HG03439 (cell line): ENCODE measurements around the gene SENP8.

Experiments
- ATAC-seq: cut with Tn5 transposase; IDR thresholded peaks from one replicate; pipeline ENCODE4 v1.9.1; 2021; ENCODE audit warnings: mild to moderate bottlenecking, moderate library complexity; ENCODE audit not compliant: unreplicated experiment

The SENP8 gene

DNA sequence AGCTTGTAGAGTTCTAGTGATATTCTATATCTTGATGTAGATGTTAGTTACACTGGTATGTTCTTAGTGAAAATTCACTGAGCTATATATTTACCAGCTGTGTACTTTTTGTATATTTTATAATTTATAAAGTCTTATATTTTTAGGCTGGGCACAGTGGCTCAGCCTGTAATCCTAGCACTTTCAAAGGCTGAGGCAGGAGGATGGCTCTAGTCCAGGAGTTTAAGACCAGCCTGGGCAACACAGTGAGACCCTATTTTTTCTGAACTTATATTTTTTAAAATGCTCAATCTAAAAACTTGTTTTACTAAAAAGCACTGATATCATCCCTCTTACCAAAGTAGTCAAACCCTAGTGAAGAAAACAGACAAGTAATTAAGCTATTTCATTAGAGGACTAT lies 5.4 kb upstream of the SENP8 start:
- ATAC-seq = no peak

DNA sequence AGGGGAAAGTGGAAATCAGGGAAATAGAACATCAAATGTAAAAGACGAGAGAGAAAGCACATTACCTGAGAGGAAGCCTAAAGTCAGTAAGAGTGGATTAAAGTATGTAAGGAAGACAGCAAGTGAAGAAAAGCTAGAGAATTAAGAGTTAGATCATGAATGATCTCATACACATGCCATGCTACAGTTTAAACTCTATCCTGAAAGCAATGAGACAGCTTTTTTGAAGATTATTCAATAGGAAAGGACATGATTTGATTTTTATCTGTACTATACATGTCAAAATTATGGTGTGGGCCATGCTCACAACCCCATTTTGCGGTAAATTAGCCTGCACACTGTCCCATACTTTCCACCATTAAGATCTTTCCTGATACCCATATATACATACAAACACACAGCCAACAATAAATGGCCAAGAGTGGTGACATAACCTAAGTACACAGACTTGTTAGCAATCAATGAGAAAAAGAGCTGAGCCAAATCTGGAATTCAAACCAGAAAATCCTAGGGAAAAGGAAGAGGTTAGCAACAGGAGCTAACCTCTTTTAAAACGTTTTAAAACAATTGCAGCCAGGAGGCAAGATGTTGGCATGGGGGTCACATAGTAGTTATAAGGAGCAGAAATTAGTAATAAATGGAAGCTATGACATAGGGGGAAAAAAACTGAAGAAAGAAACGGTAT lies 4.7 kb upstream of the SENP8 start:
- no peak for ATAC-seq

DNA sequence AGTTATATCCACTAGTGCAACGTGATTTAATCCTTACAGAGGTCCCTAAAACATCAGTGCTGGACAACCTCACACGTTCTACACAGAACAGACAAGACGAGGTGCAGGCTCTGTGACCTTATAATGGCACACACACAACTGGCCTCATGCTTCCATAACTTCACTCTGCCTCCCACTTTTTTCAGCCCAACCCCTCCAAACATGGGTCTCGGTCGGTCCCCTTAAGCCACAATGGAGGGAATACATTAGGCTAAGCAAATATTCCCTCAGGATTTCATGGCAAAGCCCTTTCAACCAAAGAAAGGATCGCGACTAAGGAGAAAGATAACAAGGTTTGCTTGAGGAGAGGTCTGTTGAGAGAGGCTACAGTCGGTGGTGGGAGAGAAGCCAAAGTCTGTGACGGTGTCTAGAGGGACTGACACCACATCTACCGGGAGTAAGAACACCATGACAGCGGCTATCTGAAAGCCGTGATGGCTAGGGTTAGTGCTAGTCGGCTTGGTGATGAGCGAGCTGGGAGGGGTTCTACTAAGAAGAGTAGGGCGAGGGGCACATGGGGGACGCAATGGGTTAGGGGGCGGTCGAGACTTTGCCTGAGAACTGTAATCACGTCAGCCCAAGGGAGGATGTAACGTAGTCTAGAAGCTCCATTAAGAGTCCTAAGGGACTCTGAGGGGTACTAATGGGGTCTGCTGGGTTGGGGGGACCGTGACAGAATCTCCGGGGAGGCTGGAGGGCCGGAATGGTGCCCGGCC lies 1.3 kb upstream of the SENP8 start:
- no peak for ATAC-seq

DNA sequence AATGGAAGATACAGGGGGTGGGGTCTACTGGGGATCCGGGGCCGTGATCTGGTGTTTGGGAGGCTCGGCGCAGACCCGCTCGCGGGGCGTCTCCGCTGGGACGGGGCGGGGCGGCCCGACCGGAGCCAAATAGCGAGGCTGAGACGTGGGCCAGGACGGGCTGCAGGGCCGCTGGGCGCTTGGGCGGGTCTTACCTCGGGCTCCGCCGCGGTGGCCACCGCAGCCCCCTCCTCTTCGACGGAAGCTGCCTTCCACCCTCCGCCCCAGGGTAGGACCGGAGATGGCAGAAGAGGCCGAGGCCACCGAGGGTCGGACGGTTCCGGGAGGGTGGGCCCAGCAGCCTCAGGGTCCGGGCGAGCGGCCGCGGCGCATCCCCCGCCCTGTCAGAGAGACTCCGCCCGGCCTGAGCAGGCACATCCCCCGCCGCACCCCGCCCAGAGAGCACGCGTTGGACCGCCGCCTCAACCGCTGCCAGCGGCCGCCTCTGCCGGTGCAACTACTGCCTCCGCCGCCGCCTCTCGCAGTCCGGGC lies 652 bp upstream of the SENP8 start:
- ATAC-seq = peak; percentile 73

DNA sequence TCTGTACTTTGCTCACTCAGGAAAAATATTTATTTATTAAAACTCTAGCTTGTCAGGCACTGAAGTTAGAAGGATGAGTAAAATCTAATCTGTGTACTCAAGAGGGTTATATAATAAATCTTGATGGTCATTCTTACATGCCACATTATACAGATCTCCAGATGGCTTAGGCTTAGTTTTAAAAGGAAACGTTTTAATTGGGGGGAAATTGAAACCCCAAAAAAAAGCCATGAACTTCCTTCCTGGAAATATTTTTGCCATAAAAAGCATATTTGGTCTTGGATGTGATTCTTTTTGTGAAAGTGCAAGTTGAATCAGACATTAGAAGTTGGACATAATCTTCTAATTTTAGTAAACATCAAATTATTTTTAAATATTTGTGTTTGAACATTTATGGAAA lies 6.0 kb downstream of the SENP8 start:
- no peak for ATAC-seq

DNA sequence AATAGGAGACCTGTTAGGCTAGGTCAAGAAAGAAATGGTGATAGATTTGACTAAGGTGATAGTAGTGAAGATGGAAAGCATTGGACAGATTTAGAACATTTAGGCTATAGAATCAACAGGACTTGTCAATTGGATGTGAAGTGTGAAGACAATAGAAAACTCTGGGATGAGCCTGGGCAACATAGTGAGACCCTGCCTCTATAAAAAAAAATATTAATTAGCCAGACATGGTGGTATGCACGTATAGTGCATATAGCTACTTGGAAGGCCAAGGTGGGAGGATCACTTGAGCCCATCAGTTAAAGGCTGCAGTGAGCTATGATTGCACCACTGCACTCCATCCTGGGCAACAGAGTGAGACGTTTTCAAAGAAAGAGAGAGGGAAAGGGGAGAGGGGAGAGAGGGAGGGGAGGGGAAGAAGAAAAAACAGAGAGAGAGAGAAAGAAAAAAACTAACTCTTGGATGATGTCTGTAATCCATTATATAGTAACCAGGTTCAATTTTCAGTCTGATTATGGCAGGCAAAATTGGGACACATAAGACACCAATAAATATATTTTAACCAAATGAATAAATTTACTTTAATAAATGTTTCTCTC lies 9.6 kb downstream of the SENP8 start:
- no peak for ATAC-seq

DNA sequence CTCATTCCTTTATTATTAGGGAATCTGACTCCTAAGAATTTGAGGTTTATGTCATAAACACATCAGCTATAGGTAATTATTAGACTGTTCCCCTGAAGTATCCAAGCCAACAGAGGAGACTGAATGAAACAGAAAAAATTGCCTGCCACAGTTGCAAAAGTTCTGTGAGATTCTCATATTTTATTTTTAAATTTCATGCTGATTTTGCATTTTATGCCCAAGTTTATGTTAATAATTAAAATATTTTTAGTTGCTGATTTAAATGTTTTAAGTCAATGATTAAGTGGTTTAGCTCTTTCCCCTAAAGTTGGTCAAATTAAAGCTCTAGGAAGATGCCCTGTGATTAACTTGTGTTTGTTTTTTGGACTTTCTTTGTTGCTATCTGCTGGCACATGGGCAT lies 10.2 kb downstream of the SENP8 start:
- no peak for ATAC-seq

DNA sequence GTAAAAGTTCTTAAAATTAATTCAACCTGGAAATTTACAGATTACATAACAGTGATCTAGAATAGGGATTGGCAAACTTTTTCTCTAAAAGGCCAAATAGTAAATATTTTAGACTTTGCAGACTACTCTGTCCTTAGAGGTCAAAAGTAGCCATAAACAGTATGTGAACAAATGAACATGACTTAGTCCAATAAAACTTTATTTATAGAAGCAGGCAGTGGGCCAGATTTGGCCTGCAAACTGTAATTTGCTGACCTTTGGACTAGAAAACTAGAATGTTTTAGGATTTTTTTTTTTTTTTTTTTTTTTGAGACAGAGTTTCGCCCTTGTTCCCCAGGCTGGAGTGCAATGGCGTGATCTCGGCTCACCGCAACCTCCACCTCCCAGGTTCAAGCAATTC lies 12.1 kb downstream of the SENP8 start:
- no peak for ATAC-seq

DNA sequence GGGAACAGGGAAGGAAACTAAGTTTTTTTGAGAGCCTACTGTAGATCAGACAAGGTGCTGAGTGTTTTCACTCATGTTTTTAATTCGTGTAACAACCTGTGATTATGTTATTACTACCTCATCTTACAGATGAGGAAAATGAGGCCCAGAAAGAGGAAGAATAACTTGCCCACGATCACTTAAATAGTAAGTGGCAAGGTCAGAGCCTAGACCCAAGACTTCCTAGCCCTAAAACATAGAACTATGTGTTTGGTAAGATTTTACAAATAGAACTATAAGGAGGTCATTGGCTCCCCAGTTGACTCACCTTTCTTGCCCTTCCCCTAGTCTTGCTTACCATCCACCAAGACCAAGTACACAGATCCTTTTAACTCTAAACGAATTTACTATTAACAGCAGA lies 13.7 kb downstream of the SENP8 start:
- ATAC-seq = no peak

DNA sequence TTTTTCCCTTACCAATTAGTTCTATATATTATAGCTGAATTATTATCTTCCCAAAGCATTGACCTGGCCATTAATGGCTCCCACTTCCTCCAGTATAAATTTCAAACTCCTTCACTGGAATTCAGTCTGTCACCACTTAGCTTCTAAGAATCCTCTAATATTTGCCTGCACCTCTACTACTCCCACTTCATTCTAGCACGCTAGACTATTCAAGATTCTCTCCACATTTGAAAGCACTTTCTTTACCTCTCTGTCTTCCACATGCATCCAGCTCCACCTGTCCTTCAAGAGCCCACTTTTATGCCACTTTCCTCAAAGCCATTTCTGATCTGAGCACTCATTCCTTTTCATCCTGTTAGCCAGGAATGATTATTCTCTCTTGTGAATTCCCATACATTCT lies 15.0 kb downstream of the SENP8 start:
- ATAC-seq = no peak

DNA sequence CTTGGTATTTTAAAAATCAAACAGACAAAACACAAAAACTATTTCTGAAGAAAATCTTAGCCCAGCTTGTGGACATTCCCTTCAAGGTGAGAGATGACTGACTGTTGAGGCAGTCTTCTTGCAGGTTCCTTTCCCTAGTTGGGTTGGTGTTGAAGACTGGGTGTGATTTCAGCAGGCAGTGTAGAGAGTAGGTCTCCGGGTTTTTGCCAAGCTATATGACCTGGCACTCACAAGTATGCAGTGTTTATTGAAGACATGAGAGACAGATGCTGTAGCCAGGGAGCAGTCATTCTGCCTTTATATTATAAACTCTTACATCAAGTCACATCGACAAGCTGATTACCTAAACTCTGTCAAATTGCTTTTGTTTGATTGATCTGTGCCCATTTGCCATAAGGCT lies 17.5 kb downstream of the SENP8 start:
- ATAC-seq = no peak

DNA sequence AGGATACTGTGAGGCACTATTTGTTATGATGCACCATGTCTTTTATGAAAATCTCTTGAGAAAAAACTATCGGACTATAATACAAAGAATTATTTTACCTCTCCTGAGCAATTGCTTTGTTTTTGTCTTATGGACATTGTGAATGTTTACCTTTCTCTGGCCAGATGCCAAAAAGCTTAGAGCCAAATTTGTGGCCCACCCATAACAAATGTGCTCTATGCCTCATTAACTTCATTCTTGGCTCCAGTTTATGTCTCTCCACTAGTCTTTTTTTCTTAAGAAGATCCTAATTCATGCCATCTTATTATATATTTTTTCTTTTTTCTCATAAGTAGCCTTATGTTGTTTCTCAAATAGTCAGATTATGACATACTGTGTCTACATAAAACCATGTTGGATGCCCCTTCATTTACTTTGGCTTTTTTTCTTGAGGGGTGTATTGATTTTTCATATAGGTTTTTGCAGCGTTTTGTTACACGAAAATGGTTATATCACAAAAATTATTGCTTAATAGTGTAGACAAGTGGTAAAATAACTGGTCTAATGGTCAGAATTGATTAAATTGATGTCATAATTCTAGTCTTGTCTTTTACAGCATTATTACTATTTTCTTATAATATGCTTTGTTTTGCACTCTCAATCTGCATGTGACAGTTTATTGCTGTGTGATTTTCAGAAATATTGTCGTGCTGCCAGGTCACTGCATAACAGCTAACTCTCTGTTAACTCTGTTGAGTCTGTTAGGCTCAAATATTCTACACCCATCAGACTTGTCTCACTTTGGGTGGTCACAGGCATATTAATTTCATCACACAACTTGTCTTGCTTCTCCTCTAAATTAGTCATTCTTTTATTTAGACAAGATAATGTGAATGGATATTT lies 18.2 kb downstream of the SENP8 start:
- ATAC-seq = no peak

DNA sequence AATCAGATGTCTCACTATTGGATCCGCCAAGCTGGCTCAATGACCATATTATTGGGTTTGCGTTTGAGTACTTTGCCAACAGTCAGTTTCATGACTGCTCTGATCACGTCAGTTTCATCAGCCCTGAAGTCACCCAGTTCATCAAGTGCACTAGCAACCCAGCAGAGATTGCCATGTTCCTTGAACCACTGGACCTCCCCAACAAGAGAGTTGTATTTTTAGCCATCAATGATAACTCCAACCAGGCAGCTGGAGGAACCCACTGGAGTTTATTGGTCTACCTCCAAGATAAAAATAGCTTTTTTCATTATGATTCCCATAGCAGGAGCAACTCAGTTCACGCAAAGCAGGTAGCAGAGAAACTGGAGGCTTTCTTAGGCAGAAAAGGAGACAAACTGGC lies 21.5 kb downstream of the SENP8 start:
- no peak for ATAC-seq

DNA sequence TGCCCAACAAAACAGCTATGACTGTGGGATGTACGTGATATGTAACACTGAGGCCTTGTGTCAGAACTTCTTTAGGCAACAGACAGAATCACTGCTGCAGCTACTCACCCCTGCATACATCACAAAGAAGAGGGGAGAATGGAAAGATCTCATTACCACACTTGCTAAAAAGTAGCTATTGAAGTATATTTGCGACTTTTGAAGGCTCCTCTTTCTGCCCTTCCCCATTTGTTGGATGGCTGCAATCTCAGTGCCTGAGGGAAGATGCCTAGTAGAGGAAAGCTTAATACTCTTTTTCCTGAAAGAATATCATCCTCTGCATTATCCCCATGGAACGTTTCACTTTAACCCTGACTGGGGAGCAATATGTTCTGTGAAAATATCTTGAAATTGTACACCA lies 21.9 kb downstream of the SENP8 start:
- no peak for ATAC-seq

DNA sequence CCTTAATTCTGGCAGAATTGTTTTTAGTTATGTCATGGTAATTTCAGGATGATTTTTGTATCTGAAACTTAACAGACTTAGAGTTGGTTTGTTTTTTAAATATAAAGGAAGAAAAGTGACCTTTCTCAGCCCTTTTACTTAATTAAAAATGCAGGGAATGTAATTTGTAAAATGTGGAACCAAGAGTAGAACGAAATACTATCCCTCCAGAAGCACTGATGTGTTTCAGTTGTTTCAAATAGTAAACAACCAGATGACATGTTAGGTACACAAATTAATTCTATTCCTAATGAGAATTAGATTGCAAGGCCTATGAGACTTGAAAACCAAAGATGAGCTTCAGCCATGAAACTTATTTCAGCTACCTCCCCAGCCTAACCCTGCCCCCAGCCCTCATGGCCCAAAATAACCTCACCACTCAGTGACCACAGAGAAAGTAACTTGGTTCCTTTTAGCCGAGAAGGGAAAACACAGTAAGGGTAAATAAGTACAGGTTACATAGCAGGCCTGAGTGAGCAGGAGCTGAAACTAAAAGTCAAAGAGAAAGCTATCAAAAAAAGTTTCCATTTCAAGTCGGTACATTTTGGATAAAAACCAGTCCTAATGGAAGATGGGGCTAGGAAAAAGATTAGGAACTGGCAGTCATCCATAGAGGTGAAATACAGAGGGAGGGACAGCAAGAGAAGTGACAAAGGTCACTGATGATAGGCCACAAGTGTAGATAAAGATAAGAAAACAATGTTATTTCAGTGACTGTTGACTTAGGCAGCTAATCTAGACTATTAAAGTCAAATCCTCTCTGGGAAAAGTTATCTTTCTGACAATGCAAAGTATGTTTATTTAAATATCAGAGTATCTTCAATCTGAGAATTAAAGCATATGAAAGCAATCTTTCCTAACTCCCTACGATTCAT lies 23.2 kb downstream of the SENP8 start:
- ATAC-seq = peak; percentile 92

DNA sequence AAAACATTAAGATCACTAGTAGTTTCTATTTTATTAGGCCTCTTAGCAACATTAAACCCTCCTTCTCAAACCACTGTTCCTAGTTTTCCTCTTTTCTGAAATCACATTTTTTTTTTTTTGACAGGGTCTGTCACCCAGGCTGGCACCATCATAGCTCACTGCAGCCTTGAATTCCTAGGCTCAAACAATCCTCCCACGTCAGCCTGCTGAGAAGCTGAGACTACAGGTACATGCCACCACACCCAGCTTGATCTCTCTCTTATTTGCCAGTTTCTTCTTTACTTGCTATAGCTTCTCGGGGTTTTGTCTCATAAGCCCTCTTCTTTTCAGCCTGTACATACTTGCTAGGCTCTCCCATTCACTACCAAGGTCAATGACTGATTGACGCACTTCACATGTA lies 28.0 kb downstream of the SENP8 start:
- no peak for ATAC-seq

DNA sequence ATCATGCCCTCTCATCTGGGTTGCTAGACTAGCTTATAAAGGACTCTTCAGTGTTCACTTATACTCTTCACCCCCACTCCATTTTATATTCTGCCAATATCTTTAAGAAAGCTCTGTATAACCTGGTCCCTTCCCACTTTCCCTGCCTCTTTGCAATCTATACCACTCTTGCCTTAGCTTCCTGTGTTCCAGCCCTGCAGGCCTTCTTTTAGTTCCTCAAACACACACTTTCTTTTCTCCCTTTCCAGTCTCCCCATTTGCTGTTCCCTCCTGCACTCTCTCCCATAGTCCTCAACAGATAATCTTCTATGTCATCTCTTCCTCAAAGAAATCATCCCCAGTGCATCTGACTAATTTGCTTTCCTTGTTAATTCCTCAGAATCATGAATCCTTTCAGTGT lies 28.7 kb downstream of the SENP8 start:
- no peak for ATAC-seq

DNA sequence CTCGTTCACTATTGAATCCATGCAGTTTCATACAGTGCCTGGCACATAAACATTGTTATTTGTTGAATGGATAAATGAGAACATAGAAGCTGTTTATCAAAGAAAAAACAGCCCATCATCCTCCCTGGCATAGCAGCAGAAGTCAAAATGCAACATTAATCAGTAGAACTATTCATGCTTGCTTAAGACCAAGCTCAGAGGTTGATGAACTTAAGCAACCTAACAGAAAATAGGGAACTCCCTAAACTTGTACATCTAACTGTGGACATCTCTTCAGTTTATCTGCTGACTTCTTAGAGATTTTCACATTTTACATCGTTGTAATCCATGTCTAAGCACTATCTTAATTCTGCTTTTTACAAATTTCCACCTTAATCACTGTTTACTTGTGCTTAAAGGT lies 29.2 kb downstream of the SENP8 start:
- no peak for ATAC-seq

DNA sequence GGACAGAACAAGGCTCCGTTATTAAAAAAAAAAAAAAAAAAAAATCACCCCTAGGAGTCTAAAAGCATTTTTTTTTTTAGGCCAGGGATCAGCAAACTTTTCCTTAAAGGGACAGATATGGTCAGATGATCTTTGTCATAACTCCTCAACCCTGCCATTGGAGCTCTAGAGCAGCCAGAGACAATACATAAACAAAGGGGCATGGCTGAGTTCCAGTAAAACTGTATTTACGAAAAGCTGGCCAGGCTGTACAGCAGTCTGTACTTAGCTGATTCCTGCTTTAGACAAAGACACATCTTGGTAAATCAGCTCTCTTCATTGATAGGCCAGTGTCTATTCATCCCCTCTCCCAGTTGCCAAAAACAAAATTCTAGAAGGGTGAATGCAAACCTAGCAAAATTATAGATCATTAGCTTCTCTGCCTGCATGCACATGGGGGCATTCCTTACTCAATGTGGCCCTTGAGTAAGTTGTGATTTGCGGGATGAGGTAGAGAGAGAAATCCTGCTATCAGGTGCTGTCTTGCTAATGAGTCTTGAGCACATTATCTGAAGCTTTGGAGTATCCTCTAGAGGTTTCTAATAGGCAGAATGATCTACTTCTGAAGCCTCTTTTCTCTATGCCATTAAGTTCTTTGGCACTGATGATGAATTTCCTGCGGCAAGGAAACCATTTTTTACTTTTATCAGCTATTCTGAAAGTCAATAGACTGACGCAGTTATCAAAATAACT lies 35.2 kb downstream of the SENP8 start:
- ATAC-seq = no peak
